ENCODE results near the gene CYRIA.

CYRIA gene

GRCh38 chr2:16671760-16672159 lies 6.1 kb upstream of the CYRIA start:
- no peak for DNase-seq (ENCODE audit: extremely low read depth in 1 of 2, low read depth in 1 of 2)

GRCh38 chr2:16669388-16669787 lies 3.8 kb upstream of the CYRIA start:
- no peak for DNase-seq (ENCODE audit: extremely low read depth in 1 of 2, low read depth in 1 of 2)

GRCh38 chr2:16666449-16666801 lies 791 bp upstream of the CYRIA start:
- no peak for DNase-seq (ENCODE audit: extremely low read depth in 1 of 2, low read depth in 1 of 2)

- no peak for DNase-seq (ENCODE audit: extremely low read depth in 1 of 2, low read depth in 1 of 2)
Observed at GRCh38 chr2:16664809-16665747, 556 bp downstream of the CYRIA start.

GRCh38 chr2:16664052-16664731 lies 1.4 kb downstream of the CYRIA start:
- DNase-seq (ENCODE audit: extremely low read depth in 1 of 2, low read depth in 1 of 2) = no peak

- no peak for DNase-seq (ENCODE audit: extremely low read depth in 1 of 2, low read depth in 1 of 2)
Observed at GRCh38 chr2:16663121-16663905, 2.3 kb downstream of the CYRIA start.

- no peak for DNase-seq (ENCODE audit: extremely low read depth in 1 of 2, low read depth in 1 of 2)
Observed at GRCh38 chr2:16661936-16662839, 3.4 kb downstream of the CYRIA start.

GRCh38 chr2:16661526-16661925 lies 4.1 kb downstream of the CYRIA start:
- no peak for DNase-seq (ENCODE audit: extremely low read depth in 1 of 2, low read depth in 1 of 2)

GRCh38 chr2:16660556-16660955 lies 5.1 kb downstream of the CYRIA start:
- no peak for DNase-seq (ENCODE audit: extremely low read depth in 1 of 2, low read depth in 1 of 2)

GRCh38 chr2:16660114-16660513 lies 5.5 kb downstream of the CYRIA start:
- no peak for DNase-seq (ENCODE audit: extremely low read depth in 1 of 2, low read depth in 1 of 2)

GRCh38 chr2:16658076-16658739 lies 7.4 kb downstream of the CYRIA start:
- no peak for DNase-seq (ENCODE audit: extremely low read depth in 1 of 2, low read depth in 1 of 2)

- DNase-seq (ENCODE audit: extremely low read depth in 1 of 2, low read depth in 1 of 2) = no peak
Observed at GRCh38 chr2:16657671-16658070, 8.0 kb downstream of the CYRIA start.

- DNase-seq (ENCODE audit: extremely low read depth in 1 of 2, low read depth in 1 of 2) = no peak
Observed at GRCh38 chr2:16656784-16657391, 8.7 kb downstream of the CYRIA start.

- DNase-seq (ENCODE audit: extremely low read depth in 1 of 2, low read depth in 1 of 2) = no peak
Observed at GRCh38 chr2:16655905-16656642, 9.6 kb downstream of the CYRIA start.

GRCh38 chr2:16655445-16655837 lies 10.2 kb downstream of the CYRIA start:
- DNase-seq (ENCODE audit: extremely low read depth in 1 of 2, low read depth in 1 of 2) = no peak

- DNase-seq (ENCODE audit: extremely low read depth in 1 of 2, low read depth in 1 of 2) = no peak
Observed at GRCh38 chr2:16654833-16655444, 10.7 kb downstream of the CYRIA start.

- no peak for DNase-seq (ENCODE audit: extremely low read depth in 1 of 2, low read depth in 1 of 2)
Observed at GRCh38 chr2:16653799-16654198, 11.8 kb downstream of the CYRIA start.

GRCh38 chr2:16653083-16653375 lies 12.6 kb downstream of the CYRIA start:
- DNase-seq (ENCODE audit: extremely low read depth in 1 of 2, low read depth in 1 of 2) = no peak
